Lung (tissue), 12 donors: ENCODE results near the gene SVIL. TPM values are rescaled to one million over a fixed set of nuclear protein-coding genes. Genes with fewer than 3 reads are reported as not detected.

Experiments
- ATAC-seq: fragments of 200-7000 bp; cut with Tn5 transposase; one replicate; pipeline ENCODE4 v1.9.1; 2020; ENCODE audit warnings: moderate number of reproducible peaks; ENCODE audit not compliant: insufficient read depth, low FRiP score
- DNase-seq, 3 donors: peaks; one replicate each; pipeline ENCODE4 v3.0.0-alpha.2; 2013 to 2017
- H3K27ac ChIP-seq, 2 donors: one replicate each; pipeline ENCODE4 v1.5.1; 2013; ENCODE audit warnings: mild to moderate bottlenecking in 2 of 2, moderate library complexity in 2 of 2, control low read depth in 1 of 2, inconsistent platforms in 1 of 2, low read depth in 1 of 2, low read length in 1 of 2
- H3K27me3 ChIP-seq, 3 donors: one replicate each; pipeline ENCODE4 v1.5.1; 2013; ENCODE audit warnings: low read length in 2 of 3; ENCODE audit not compliant: control insufficient read depth in 3 of 3, insufficient read depth in 3 of 3
- H3K36me3 ChIP-seq, 4 donors: one replicate each; pipeline ENCODE4 v1.5.1; 2013; ENCODE audit warnings: low read length in 4 of 4, mild to moderate bottlenecking in 1 of 4, moderate library complexity in 1 of 4; ENCODE audit not compliant: control insufficient read depth in 4 of 4, insufficient read depth in 4 of 4
- H3K4me1 ChIP-seq, 5 donors: one replicate each; pipeline ENCODE4 v1.5.1; 2013; ENCODE audit warnings: low read length in 5 of 5, mild to moderate bottlenecking in 2 of 5, moderate library complexity in 1 of 5; ENCODE audit not compliant: control insufficient read depth in 5 of 5, insufficient read depth in 5 of 5
- H3K4me3 ChIP-seq: one replicate; pipeline ENCODE4 v1.5.1; 2013; ENCODE audit warnings: mild to moderate bottlenecking, control low read depth, moderate library complexity
- H3K9ac ChIP-seq, 2 donors: one replicate each; pipeline ENCODE4 v1.5.1; 2013; ENCODE audit warnings: low read length in 2 of 2, control low read depth in 1 of 2; ENCODE audit not compliant: insufficient read depth in 1 of 2
- H3K9me3 ChIP-seq, 4 donors: one replicate each; pipeline ENCODE4 v1.5.1; 2013; ENCODE audit warnings: low read length in 3 of 4, mild to moderate bottlenecking in 1 of 4, moderate library complexity in 1 of 4; ENCODE audit not compliant: control insufficient read depth in 4 of 4, insufficient read depth in 3 of 4
- CTCF ChIP-seq: IDR thresholded peaks from 2 replicates; pipeline ENCODE4 v1.5.1; 2012; ENCODE audit warnings: mild to moderate bottlenecking; ENCODE audit errors: control extremely low read depth, extremely low read depth
- WGBS, 2 donors: extraction: QIAGEN DNeasy Blood & Tissue Kit; methylation state at CpG; one replicate each; pipeline ENCODE4 v1.1.7; 2013; 5-methylcytosine and 5-hydroxymethylcytosine counted together
- polyA plus RNA-seq, 2 donors: library from polyadenylated mRNA; stranded (reverse); fragments of 200-250 nt; gene quantifications; one replicate each; pipeline ENCODE4 v1.2.1, GENCODE V29; 2013
- total RNA-seq, 2 donors: library from RNA; depleted of rRNA in 1 of 2; stranded (reverse); fragments of >200 nt in 1 of 2; gene quantifications; one replicate each; pipeline ENCODE4 v1.2.1, GENCODE V29; 2014 to 2021
- donor health status: control.
- donor health status: control.
- donor health status: Bipolar disorder and iron deficiency.
- donor health status: healthy.
- donor health status: DM: yes; HTN: yes; CAD: no.

SVIL gene
- total and polyA plus RNA-seq, 4 donors: 13.6 to 117 (median 44.0) TPM

DNA sequence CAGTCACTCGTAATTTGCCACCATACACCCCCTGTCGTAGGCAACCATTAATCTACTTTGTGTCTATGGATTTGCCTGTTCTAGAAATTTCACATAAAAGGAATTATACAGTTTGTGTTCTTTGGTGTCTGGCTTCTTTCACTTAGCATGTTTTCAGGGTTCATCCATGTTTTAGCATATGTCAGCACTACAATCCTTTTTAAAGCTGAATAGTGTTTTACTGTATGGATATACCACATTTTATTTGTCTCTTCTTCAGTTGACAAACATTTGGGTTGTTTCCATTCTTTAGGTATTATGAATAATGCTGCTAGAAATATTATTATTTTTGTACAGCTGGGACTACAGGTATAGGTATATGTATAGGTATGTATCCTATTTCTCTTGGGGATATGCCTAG lies 17.4 kb upstream of the SVIL start:
- no peak for TF ChIP-seq CTCF
- DNase-seq: no peak
- no peak overlapping the region for H3K4me3 ChIP-seq
- no peak overlapping the region for H3K9ac ChIP-seq
- H3K27ac ChIP-seq: no peak overlapping the region
- H3K36me3 ChIP-seq: peaks cover 4 to 8% (median 5%) of the 10 kb centered on the region in 4 donors
- WGBS, 2 donors: 95 to 99% methylated on average over 2 of the region's 2 CpGs
- no peak for ATAC-seq
- H3K9me3 ChIP-seq: peaks cover 0 to 3% (median 0%) of the 10 kb centered on the region in 4 donors
- H3K27me3 ChIP-seq: no peaks in the 10 kb centered on the region
- H3K4me1 ChIP-seq: peaks cover 0 to 5% (median 0%) of the 10 kb centered on the region in 5 donors

DNA sequence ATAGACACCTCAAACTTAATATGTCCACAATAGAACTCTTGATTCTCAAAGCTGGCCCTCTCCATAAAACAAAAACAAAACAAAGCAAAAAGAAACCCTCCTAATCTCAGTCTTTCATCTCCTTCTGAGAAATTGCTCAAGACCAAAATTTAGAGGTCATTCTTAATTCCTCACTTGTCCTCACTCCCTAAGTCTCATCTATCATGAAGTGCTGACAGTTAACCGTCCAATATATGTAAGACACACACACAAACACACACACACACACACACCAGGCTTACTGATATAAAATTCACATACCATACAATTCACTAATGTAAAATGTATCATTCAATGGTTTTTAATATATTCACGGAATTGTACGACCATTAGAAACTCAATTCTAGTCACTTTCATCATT lies 17.0 kb upstream of the SVIL start:
- no peak overlapping the region for H3K9ac ChIP-seq
- H3K27me3 ChIP-seq: no peaks in the 10 kb centered on the region
- peaks cover 0 to 5% (median 0%) of the 10 kb centered on the region in 5 donors for H3K4me1 ChIP-seq
- no peak for TF ChIP-seq CTCF
- H3K9me3 ChIP-seq: peaks cover 0 to 3% (median 0%) of the 10 kb centered on the region in 4 donors
- no peak for ATAC-seq
- 87 to 98% methylated on average over 3 of the region's 3 CpGs for WGBS, 2 donors
- no peak for DNase-seq
- H3K36me3 ChIP-seq: peaks cover 0 to 6% (median 2%) of the 10 kb centered on the region in 4 donors
- H3K4me3 ChIP-seq: no peak overlapping the region
- no peak overlapping the region for H3K27ac ChIP-seq

GRCh38 chr10:29650552-29650944 lies 15.8 kb upstream of the SVIL start:
- Histone ChIP-seq H3K9me3 (no peaks in the 10 kb centered on the region), H3K27me3 (no peaks in the 10 kb centered on the region), H3K27ac (no peak overlapping the region), H3K36me3 (peaks cover 0 to 4% (median 0%) of the 10 kb centered on the region in 4 donors), H3K4me3 (no peak overlapping the region), H3K4me1 (peaks cover 0 to 10% (median 0%) of the 10 kb centered on the region in 5 donors), H3K9ac (no peak overlapping the region)
- 94 to 100% methylated on average over 1 of the region's 1 CpG for whole genome bisulfite sequencing, 2 donors
- no peak for ATAC-seq
- no peak for DNase-seq
- no peak for TF ChIP-seq CTCF
